ENCODE measurements around the gene MARCHF10.

The MARCHF10 gene

DNA sequence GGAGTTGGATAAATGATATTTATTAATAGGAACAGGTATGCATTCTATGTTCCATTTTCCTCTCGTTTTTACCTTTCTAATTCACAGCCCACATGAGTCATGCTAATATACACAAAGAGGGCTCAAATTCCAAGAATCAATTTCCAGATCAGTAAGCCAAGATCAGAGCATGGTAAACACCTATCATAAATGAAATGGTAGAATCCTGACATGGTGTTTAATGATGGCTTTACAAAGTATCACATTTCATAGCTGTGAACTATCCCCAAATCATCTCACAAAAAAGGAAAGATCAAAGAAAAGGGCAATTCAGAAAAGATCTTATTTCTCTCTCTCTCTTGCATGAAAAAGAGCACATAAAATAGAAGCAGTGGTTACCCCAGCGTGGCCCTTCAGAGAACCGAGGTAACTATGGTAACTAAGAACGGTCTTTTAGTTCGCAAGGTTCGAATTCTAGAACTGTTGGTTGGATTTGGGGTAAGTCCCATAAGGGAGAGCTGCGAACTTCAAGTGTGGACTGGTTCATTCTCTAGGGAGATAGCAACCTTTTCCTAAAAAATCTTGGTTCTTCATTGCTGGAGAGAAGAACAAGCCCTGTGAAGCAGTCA is 73.0 kb downstream of the MARCHF10 start:
- TF ChIP-seq ZFX (IDR thresholded peaks at IDR 0.05): no peak
- TF ChIP-seq, protein P1, sequence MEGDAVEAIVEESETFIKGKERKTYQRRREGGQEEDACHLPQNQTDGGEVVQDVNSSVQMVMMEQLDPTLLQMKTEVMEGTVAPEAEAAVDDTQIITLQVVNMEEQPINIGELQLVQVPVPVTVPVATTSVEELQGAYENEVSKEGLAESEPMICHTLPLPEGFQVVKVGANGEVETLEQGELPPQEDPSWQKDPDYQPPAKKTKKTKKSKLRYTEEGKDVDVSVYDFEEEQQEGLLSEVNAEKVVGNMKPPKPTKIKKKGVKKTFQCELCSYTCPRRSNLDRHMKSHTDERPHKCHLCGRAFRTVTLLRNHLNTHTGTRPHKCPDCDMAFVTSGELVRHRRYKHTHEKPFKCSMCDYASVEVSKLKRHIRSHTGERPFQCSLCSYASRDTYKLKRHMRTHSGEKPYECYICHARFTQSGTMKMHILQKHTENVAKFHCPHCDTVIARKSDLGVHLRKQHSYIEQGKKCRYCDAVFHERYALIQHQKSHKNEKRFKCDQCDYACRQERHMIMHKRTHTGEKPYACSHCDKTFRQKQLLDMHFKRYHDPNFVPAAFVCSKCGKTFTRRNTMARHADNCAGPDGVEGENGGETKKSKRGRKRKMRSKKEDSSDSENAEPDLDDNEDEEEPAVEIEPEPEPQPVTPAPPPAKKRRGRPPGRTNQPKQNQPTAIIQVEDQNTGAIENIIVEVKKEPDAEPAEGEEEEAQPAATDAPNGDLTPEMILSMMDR (conservative IDR thresholded peaks at IDR 0.05): no peak
- no peak overlapping the region for H3K27ac ChIP-seq

GRCh38 chr17:62732125-62732524 is 76.0 kb downstream of the MARCHF10 start:
- TF ChIP-seq ZFX (IDR thresholded peaks at IDR 0.05): no peak
- TF ChIP-seq, protein P1 (conservative IDR thresholded peaks at IDR 0.05): no peak
- H3K27ac ChIP-seq: no peak overlapping the region

DNA sequence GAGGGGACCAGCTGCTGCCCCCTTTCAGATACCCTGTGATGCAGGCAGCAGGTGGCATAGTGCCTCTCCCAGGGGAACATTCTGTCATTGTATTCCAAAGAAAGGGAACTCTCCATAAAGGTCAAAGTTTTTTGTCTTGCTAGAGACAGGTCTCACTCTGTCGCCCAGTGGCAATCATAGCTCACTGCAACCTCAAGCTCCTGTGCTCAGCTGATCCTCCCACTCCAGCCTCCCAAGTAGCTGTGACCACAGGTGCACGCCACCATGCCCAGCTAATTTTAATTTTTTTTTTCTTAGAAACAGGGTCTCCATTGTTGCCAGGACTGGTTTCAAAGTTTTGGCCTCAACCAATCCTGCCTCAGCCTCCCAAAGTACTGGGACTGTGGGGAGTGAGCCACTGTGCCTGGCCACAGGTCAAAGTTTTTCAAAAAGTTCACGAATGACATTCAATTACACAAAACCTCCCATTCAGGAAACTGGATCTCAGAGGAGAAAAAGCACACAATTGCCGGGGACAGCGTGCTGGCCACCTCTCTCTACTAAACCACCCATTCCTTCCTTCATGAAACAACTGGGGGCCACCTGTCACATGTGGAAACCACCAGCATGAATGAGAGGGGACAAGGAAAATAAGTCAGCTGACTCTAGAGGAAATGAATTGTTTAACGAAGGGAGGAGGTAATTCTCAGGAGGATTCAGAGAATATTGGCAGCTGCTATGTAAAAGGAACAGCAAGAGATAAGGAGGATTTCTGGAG is 80.0 kb downstream of the MARCHF10 start:
- H3K27ac ChIP-seq: peak overlapping the region; percentile 68; the same call in 1 of the 2 replicates
- TF ChIP-seq ZFX (IDR thresholded peaks at IDR 0.05): no peak
- TF ChIP-seq, protein P1 (conservative IDR thresholded peaks at IDR 0.05): peak; percentile 22

DNA sequence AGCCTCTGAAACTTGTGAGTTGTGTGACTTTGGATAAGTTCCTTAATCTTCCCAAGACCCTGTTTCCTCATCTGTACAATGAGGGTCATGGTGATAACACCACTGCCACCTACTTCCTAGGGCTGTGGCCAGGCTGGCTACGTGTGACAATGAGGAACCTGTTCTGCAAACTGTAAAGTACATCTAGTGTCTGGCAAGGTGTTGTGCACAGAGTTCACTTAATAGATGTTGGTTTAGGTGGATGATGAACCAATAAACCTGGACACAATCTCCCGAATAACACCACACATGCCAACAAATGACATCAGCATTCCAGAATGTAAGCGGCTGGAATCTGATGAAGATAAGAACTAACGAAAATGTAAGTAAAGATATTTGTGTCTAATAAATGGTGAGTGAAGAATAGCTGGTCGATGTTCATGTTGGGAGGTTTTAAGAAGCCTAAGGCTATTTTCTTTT is 82.3 kb downstream of the MARCHF10 start:
- TF ChIP-seq, protein P1 (conservative IDR thresholded peaks at IDR 0.05): no peak
- TF ChIP-seq ZFX (IDR thresholded peaks at IDR 0.05): no peak
- peak overlapping the region; percentile 79 for H3K27ac ChIP-seq

GRCh38 chr17:62724398-62725146 is 83.5 kb downstream of the MARCHF10 start:
- TF ChIP-seq, protein P1 (conservative IDR thresholded peaks at IDR 0.05): no peak
- TF ChIP-seq ZFX (IDR thresholded peaks at IDR 0.05): no peak
- H3K27ac ChIP-seq: peak overlapping the region; percentile 79

GRCh38 chr17:62723842-62724241 is 84.3 kb downstream of the MARCHF10 start:
- H3K27ac ChIP-seq: no peak overlapping the region

More at GRCh38 chr17:62723842-62724241, 84.3 kb downstream of the MARCHF10 start:
- TF ChIP-seq, protein P1 (conservative IDR thresholded peaks at IDR 0.05): no peak
- TF ChIP-seq ZFX (IDR thresholded peaks at IDR 0.05): no peak
